ENCODE data around the gene ASCL2.

GRCh38 chr11:2300936-2301630 lies 30.7 kb upstream of the ASCL2 start:
- TF ChIP-seq GATA2 (IDR thresholded peaks at IDR 0.05; ENCODE audit: low read depth, low read length) (no peak), GATA3 (IDR thresholded peaks at IDR 0.05; ENCODE audit: low read depth, low read length) (no peak)

All from SH-SY5Y (cell line).